ENCODE data around the gene GSTO2. TPM values are rescaled to one million over a fixed set of nuclear protein-coding genes. Genes with fewer than 3 reads are reported as not detected.

The GSTO2 gene
- total RNA-seq, 4 donors from 2014 or later = 0.30 to 1.7 (median 1.0) TPM

- Histone ChIP-seq H3K4me3 (no peak overlapping the region), H3K27me3 (peaks cover 0 to 5% of the 10 kb centered on the region in 2 donors), H3K36me3 (peaks cover 0 to 3% (median 0%) of the 10 kb centered on the region in 3 donors), H3K27ac (no peak overlapping the region), H3K4me1 (peaks cover 0 to 34% (median 14%) of the 10 kb centered on the region in 4 donors), H3K9me3 (no peaks in the 10 kb centered on the region)
- TF ChIP-seq EP300 (IDR thresholded peaks at IDR 0.05) (no peak), CTCF (IDR thresholded peaks at IDR 0.05) (no peak), POLR2A (IDR thresholded peaks at IDR 0.05) (no peak)
- WGBS, 2 donors = 87 to 88% methylated on average over 2 of the region's 2 CpGs
- DNase-seq (ENCODE audit: low spot score in 2 of 2) = no peak
These were observed 15.9 kb upstream of the GSTO2 start for GRCh38 chr10:104253106-104253505.

GRCh38 chr10:104253606-104254410 is 15.2 kb upstream of the GSTO2 start:
- 73 to 76% methylated on average over 10 of the region's 10 CpGs for WGBS, 2 donors
- peak overlapping the region; percentile 76 to 100 (median 96) for H3K27ac ChIP-seq
- peaks cover 0 to 10% (median 0%) of the 10 kb centered on the region in 3 donors for H3K36me3 ChIP-seq
- H3K9me3 ChIP-seq = no peaks in the 10 kb centered on the region
- H3K27me3 ChIP-seq = peaks cover 0 to 4% of the 10 kb centered on the region in 2 donors
- TF ChIP-seq POLR2A (IDR thresholded peaks at IDR 0.05) = no peak
- H3K4me3 ChIP-seq = peak overlapping the region; percentile 60 to 97 (median 84)
- H3K4me1 ChIP-seq = peaks cover 0 to 36% (median 14%) of the 10 kb centered on the region in 4 donors
- DNase-seq (ENCODE audit: low spot score in 2 of 2) = no peak

- TF ChIP-seq EP300 (IDR thresholded peaks at IDR 0.05) (peak in 1 of 2 donors; percentile 92), POLR2A (IDR thresholded peaks at IDR 0.05) (peak; percentile 58 to 76), CTCF (IDR thresholded peaks at IDR 0.05) (peak in 1 of 5 experiments; percentile 7)
- WGBS, 2 donors = 0% methylated on average over 31 to 33 of the region's 69 CpGs
- H3K4me1 ChIP-seq = peaks cover 0 to 43% (median 16%) of the 10 kb centered on the region in 4 donors
These were observed 14.3 kb upstream of the GSTO2 start, which contains the start of gene GSTO1 for GRCh38 chr10:104254493-104255310. Gene GSTO1 (plus strand): TSS chr10:104254892. CDS start chr10:104254929, 37 bp downstream.

GRCh38 chr10:104255311-104255981 is 13.5 kb upstream of the GSTO2 start:
- TF ChIP-seq EP300 (IDR thresholded peaks at IDR 0.05) (peak in 1 of 2 donors; percentile 87), POLR2A (IDR thresholded peaks at IDR 0.05) (peak in 1 of 2 donors; percentile 49), CTCF (IDR thresholded peaks at IDR 0.05) (no peak)
- peak overlapping the region; percentile 60 to 97 (median 84) for H3K4me3 ChIP-seq
- H3K4me1 ChIP-seq = peaks cover 0 to 51% (median 23%) of the 10 kb centered on the region in 4 donors
- peak overlapping the region; percentile 76 to 100 (median 96) for H3K27ac ChIP-seq
- H3K36me3 ChIP-seq = peaks cover 0 to 26% (median 4%) of the 10 kb centered on the region in 3 donors
- no peaks in the 10 kb centered on the region for H3K27me3 ChIP-seq
- DNase-seq (ENCODE audit: low spot score in 2 of 2) = peak in 1 of 2 donors; percentile 56
- 0 to 1% methylated on average over 12 of the region's 12 CpGs for WGBS, 2 donors
- H3K9me3 ChIP-seq = no peaks in the 10 kb centered on the region

More at GRCh38 chr10:104254493-104255310, 14.3 kb upstream of the GSTO2 start, which contains the start of gene GSTO1:
- Histone ChIP-seq H3K27ac (peak within 1 kb of the TSS; percentile 76 to 100 (median 96)), H3K36me3 (peaks cover 0 to 19% (median 0%) of the 10 kb centered on the region in 3 donors), H3K4me3 (peak within 1 kb of the TSS; percentile 60 to 97 (median 84)), H3K9me3 (no peaks in the 10 kb centered on the region), H3K27me3 (no peaks in the 10 kb centered on the region)
- DNase-seq (ENCODE audit: low spot score in 2 of 2) = peak; percentile 63 to 70
